GM18507 (cell line): ENCODE data around the gene XRRA1.

ENCODE experiments used
- DNase-seq: peaks from one replicate; pipeline ENCODE4 v3.0.0; 2011; ENCODE audit warnings: low read depth; ENCODE audit not compliant: insufficient read length; ENCODE audit errors: extremely low spot score
- FAIRE-seq: peaks from 2 replicates; lab custom pipeline; 2011; peaks lifted over from hg19 to GRCh38; lab: Jason Lieb, UNC

XRRA1 gene

DNA sequence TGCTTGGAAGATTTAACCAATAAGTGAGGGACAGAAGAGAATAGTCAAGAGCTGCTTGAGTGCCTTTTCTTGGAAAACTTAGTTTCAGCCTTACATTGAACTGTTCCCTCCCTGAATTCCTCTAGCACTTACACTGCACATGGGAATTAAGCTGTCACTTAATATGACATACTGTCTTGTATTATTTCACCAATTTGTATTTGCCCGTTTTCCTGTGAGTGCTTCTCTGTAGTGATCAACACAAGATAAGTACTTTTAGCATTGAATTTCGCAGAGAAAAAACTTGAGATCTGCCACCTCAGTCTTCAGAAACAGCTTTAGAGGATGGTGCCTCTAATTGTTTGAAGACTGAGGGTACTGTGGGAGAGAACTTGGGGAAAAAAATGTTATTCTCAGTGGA lies 3.9 kb upstream of the XRRA1 start:
- no peak for DNase-seq
- FAIRE-seq: no peak

DNA sequence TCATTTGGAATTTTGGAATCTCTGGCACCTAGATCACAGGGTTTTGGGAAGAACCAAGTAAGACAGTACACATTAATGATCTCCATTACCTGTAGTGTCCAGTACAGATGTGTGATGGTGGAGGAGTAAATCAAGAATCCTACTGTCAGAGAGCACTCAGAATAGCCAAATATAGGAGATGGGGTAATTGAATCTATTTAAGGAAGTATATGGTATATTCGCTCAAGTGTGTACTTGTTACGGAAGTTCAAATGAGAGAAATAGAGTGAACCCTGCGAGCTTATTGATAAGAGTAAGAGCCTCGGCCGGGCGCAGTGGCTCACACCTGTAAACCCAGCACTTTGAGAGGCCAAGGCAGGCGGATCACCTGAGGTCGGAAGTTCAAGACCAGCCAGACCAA lies 2.3 kb upstream of the XRRA1 start:
- FAIRE-seq (no peak), DNase-seq (no peak)

DNA sequence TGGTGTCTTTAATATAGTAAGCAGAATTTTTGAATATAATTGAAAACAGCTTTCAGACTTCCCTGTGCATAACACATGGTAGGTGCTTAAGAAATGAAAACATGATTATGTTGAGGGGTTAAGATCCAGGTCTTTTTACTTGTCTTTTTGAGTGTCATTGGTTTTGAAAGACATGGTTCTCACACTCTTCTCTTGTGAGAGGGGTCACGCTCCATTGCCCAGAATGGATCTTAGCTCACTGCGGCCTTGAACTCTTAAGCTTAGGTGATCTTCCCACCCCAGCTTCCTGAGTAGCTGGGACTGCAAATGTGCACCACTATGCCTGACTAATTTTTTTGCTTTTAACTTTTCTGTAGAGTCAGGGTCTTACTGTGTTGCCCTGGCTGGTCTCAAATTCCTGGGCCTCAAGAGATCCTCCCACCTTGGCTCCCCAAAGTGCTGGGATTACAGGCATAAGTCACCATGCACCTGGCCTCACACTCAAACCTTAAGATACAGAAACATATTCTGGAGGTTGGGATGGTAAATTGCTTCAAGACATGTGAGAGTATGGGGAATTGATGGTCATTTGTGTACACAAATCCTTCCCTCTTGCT lies 1.6 kb upstream of the XRRA1 start:
- DNase-seq: no peak
- FAIRE-seq: peak; percentile 76

DNA sequence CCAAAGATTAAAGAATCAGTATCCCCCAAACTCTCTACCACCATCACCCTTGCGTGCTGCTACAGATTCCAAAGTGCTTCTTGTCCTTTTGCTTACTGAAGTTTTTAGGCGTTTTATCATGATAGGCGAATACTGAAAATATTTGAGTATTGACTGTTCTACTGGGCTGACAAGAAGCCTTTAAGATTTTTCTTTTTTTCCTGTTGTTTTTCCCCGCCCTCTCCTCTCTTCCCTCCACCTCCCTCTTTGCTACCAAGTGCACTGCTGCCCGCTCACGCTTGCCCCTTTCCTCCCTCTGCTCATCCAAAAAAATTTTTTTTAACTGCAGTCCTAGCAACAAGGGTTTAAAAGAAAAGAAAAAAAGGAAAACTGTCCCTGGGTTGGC lies 854 bp upstream of the XRRA1 start:
- no peak for FAIRE-seq
- DNase-seq: no peak

DNA sequence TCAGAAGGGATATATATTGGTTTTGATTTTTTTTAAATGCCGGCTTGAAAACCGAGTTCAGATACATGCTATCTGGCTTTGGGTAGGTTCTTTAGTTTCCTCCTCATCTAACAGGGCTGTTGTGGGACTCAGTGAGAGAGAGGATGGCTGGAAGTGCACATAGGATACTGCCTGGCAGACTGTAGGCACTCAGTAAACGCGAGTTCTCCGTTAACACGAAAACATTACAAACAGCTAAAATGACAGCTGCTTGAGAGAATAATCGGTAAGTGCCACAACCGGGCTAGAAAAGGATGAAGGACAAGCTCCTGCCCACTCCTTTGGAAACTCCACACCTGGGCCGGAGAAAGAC lies 369 bp downstream of the XRRA1 start:
- FAIRE-seq (no peak), DNase-seq (no peak)

DNA sequence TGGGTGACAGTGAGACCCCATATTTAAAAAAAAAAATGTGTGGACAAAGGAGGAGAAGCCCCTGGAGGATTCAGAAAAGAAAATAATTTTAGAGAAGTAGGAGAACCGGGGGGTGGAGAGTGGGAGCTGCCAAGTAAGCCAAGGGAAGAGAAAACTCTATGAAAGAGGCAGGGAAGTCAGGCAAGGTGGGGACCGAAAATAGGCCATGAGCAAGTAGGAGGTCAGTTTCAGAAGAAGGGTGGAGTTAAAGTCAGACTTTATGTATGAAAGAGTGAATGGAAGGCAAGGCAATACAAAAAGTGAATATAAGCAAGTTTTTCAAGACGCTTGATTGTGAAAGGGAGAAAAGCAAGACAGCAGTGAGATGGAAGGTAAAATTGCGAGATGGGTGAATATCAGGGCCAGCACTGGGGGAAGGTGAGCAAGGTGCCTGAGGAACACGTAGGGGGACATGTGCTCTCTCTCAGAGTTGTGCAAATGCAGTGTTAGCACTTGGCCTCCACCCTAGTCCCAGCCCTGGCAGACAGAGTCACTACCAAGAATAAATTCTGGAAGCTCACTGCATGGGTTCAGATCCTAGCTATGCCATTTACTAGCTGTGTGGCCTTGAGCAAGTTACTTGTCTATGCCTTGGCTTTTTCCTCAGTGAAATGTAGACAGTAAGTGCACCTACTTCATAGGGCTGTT lies 6.7 kb downstream of the XRRA1 start:
- FAIRE-seq (no peak), DNase-seq (no peak)

DNA sequence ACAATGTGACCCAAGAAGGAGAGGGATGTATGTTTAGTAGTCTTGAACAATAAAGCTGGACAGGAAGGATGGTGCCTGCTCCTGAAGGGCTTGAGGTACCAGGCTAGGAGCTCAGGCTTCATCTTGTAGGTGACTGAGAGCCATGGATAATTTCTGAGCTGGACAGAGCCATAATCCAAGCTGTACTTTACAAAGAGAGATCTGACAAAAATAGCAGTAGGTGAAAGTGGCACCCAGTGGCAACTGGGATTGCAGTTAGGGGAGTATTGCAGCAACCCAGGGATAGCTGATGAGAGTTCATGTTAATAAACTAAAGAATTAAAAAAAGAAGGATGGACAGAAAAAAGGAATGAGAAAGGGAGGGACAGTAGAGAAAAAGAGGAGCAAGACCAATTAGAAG lies 7.4 kb downstream of the XRRA1 start:
- FAIRE-seq: no peak
- DNase-seq: no peak

DNA sequence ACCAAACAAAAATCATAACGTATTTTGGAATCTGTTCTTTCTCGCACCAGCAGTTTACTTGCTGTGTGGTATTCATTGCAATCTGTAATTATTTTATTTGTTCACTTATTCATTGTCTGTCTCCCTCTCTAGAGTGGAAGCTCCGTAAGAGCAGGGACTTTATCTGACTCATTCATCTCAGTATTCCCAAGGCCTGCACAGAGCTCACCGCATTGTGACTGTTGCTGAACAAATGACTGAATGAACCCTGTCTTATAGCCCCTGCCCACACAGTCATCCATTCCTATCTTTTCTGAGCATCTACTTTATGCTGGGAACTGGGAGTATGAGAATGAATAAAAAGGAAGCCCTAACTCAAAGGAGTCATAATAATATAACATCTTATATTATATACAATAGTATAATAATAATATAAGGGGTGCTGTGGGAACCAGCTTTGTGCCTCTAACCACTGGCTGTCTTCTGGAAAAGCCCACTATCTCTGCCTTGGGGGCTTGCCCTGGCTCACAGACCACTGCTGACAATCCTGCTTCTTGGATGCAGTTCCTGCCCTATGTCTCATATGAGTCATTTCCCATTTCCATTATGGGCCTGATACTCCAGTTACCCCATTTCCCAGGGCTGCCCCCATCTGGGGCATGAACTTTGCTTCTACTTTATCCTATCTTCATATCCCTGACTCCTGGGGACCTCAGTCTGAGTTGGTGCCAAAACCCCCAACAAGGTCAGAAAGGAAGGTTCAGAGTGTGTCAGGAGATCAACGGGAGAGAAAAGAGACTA lies 11.0 kb downstream of the XRRA1 start:
- FAIRE-seq (no peak), DNase-seq (no peak)

DNA sequence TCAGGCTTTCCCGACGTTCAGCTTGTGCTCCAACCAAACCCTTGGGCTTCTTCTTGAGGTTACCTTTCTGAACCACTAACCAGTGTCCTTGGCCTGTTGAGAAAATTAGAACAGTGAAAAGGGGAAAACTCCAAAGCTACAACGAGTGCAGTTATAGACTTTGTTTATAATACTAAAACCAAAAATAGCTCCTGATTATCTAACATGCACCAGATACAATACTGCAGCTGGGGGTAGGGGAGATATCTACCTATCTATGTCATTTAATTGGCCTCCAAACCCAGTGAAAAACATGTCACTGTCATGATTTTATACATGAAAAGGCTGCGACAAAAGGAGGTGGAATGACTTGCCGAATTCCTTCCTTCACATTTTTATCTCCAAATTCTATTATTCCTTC lies 11.9 kb downstream of the XRRA1 start:
- FAIRE-seq (no peak), DNase-seq (no peak)

DNA sequence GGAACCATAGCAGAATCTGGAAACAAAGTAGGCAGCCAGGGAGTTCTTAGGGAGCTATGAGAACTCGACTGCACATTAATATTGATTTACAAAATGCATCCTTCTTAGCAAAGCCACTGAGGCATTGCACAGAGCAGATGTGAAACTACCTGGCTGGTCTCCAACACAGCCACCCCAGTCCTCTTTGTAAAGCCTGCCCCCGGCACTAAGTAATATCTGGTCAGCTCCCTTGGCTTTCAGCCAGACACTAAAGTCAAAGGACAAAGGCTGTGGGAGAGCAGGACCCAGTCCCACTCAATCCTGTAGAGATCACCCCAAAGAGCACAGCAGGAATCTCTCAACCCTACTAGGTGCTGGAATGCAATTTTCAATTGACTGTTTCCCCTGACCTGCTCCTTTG lies 12.8 kb downstream of the XRRA1 start:
- peak; percentile 49 for FAIRE-seq

DNA sequence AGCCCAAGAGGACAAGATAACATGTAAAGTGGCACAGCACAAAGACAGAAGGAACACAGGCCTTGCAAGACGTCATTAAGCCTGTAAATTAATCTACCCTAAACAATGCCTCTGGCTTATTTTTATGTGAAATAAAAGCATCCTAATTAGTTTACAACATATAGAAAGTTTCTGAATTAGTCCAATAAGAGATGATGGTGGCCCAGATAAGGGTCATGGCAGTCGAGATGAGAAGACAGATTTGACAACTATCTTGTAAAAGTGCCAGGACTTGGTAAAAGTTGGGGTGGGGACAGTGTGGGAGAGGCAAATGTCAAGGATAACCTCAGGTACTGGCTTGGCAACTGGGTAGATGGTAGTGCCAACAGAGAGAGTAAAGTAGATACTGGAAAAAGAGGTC lies 13.6 kb downstream of the XRRA1 start:
- FAIRE-seq: no peak
- no peak for DNase-seq

More for the DNA sequence above, 12.8 kb downstream of the XRRA1 start:
- no peak for DNase-seq

DNA sequence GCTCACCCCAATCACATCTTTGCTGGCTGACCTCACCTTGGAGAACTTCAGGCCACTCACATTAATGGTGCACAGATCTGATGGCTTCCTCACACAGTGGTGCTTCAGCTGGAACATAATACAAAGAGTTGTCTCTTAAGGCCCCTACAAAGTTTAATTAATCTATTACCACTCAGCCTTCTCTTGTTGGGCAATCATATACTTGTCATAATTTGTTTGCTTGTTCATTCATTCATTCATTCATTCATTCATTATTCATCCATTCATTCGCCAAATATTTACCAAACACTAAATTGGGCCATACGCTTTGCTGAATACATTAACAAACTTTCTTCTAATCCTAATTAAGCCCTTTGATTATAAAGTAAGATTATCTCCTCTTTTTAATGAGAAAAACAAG lies 15.1 kb downstream of the XRRA1 start:
- FAIRE-seq: no peak
- no peak for DNase-seq

DNA sequence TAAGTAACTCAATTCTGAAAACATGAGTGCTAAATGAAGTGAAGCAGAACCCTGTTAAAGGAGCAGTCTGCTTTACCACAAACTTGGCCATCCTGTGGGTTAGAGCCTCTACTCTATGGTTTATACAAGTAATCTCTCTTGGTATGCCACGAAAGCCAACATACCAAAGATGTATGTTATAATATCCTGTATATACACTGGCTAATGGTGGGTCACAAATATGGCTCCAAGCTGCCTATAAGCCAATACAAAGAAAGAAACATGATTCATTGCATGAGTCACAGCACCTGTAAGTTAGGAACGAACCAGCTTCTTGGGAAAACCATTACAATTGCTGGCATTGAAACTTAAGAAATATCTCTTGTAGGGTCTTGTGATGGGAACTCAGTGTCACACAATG lies 16.1 kb downstream of the XRRA1 start:
- FAIRE-seq (no peak), DNase-seq (no peak)

DNA sequence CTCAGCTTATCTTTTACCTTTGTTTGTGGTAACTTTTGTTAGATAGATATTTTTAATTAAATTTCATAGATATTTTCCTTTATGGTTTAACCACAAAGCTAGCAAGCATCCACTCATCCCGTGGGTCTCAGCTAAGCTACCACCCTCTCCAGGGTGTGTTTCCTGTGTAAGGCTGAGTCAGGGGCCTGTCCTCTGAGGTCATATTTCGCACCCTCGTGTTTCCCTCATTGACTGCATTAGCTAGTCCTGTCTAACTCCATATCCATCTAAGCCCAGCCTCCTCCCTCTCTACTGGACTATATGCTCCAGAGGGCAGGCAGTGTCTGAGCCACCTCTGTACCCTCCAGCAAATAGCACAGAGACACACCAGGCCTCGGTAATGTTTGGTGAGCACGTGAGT lies 16.7 kb downstream of the XRRA1 start:
- no peak for FAIRE-seq
- DNase-seq: no peak

DNA sequence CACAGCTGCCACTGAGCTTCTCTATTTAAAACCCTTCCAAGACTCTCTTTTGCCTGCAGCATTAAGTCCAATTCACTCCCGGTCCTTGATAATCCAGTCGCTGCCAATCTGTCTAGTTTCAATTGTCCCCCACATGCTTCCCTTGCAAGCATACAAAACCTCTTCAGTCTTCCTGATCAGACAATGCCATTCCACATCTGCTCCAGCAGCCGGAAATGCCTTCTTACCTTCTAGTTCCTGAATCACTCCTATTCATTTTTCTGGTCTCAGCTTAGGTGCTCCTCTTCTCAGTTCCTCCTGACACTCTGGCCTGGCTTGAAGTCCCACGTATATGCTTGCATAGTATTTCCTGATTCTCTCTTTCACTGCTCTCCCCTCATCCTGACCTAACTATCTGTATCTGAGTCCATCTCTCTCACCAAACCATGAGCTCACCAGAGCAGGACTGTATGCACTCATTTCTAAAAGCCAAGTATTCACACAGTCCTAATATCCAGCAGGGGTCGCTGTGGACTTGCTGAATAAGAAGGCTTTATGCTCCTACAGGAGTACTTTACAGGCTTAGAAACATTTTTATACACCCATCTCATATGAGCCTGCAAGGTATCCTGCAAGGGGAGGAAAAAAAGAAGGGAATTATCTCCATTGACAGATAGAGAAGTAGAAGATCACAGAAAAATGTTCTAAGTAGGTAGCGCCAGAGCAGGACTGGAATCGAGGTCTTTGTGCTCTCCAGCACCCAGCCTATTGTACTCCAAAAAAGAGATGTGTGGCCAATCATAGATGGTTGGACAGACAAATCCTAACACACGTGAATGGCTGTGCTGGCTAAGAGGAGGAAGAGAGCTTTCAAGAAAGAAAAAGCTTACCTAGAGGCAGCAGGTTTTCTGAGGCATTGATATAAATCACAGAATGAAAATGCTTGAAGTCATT lies 19.2 kb downstream of the XRRA1 start:
- DNase-seq (peak; percentile 32), FAIRE-seq (peak; percentile 59)

DNA sequence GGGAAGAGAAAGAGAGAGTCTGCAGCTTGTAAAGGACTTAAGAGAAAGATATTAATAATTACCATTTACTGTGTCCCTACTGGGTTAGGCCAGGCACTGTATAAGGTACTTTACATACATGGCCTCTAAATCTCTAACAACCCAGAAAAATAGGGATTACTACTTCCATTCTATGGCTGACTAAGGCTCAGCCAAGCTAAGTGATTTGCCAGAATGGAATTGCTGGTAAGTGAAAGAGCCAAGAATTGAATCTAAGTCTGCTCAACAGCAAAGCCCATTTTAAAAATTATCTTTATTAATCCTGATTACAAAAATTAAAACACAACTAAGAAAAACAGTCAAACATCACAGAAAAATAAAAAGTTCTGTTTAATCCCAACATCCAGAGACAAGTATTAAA lies 21.4 kb downstream of the XRRA1 start:
- DNase-seq: no peak
- FAIRE-seq: no peak

DNA sequence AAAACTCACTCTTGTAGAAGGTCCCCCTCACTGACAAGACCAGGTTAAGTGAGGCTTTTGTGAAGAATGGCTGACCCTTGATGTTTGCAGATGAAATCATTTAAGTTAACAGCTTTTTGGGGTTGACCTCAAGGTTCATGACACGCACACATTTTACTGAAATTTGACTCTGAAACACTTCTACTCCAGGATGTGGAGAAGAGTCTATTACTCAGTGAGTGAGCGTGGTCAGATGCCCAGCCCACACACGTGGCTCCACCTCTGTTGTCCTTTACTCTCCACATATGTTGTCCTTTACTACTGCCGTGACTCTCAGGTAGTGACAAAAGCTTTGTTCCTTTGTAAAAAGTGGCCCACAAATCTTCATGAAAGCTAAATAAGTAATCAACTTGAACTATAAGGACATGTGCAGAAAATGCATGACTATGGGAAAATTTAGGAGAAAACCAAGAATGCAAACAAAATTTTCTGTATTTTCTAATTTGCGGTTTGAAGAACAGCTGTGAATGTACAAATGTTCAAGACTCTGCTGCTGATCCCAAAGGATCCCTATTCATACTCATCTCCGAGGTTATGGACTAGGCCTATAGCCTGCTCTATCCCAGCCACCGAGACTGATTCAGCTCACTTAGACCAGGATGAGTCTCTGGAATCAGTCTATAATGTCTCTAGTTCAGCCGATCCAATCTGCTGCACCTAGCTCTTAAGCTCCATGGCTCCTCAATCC lies 22.4 kb downstream of the XRRA1 start:
- DNase-seq (no peak), FAIRE-seq (no peak)

DNA sequence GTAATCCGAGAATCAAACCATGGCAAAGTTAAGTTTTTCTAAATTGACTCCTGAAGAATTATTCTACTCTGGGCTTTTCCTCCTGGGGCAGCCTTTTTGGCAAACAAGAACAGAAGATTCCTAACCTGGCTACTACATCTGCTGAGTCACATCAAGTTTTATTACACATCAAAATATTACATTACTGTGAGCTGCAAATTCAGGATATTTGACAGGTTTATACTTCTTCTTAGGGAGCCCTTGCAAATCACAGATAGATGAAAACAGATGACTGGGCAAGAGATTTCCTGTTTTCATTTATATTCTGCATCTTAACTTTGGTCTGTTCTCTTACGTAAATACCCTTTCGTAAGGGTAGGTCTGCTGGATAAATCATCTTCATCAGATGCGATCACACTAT lies 23.6 kb downstream of the XRRA1 start:
- DNase-seq (no peak), FAIRE-seq (no peak)

DNA sequence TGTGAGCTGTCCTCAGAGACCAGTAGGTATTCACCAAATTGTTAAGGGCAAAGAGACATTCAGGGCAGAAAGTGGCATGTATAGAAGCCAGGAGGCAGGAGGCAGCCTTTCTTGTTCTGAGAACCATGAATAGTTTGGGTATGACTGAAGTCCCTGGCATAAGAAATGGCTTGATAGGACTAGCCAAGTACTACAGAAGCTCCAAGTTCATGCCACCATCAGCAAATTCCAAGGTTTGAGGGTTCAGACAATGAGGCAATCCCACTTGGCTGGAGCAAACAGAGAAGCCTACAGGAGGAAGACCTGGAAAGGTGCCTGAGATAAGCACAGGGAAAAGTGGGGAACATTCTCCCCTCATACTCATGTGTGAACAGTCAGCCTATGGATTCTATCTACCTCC lies 25.8 kb downstream of the XRRA1 start:
- FAIRE-seq (no peak), DNase-seq (no peak)
